ENCODE measurements around the gene RFNG. TPM values are rescaled to one million over a fixed set of nuclear protein-coding genes. Genes with fewer than 3 reads are reported as not detected.

RFNG gene
- total RNA-seq, 6 experiments from 2014 or later = 29.9 to 53.3 (median 43.7) TPM

GRCh38 chr17:82009413-82009812 is 42.2 kb downstream of the RFNG start:
- intact Hi-C loops (cut with DNase I) = no loop called here
- Histone ChIP-seq H3K27me3 (no peaks in the 10 kb centered on the region), H3K4me3 (no peak overlapping the region), H3K9me3 (no peaks in the 10 kb centered on the region), H3K4me1 (no peaks in the 10 kb centered on the region), H3K27ac (no peak overlapping the region), H3K36me3 (peaks cover 0 to 9% (median 0%) of the 10 kb centered on the region in 4 donors)
- DNase-seq (no peak), ATAC-seq (no peak)
- TF ChIP-seq CTCF (IDR thresholded peaks at IDR 0.05) = no peak
- TF ChIP-seq POLR2A (IDR thresholded peaks at IDR 0.05) = no peak
- WGBS (ENCODE audit: insufficient coverage, low coverage, low lambda C conversion rate, missing lambda C conversion rate) = 62% methylated on average over 5 of the region's 15 CpGs

DNA sequence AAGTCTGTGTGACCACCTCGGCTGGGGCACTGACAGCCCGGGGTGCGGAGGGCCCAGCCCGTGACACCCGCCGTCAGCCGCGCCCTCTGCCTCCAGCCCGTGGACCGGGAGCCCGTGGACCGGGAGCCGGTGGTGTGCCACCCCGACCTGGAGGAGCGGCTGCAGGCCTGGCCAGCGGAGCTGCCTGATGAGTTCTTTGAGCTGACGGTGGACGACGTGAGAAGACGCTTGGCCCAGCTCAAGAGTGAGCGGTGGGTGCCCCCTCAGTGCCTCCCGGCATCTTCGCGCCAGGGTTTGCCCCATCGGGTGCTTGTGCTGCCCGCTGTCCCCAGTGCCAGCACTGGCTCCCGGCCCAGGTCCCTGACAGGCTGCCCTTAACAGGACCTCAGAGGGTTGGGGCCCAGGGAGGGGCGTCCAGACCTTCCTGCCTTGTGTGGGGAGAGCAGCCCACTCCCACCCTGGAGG is 42.6 kb downstream of the RFNG start:
- H3K27me3 ChIP-seq = no peaks in the 10 kb centered on the region
- no peak for TF ChIP-seq POLR2A (IDR thresholded peaks at IDR 0.05)
- no peak for TF ChIP-seq CTCF (IDR thresholded peaks at IDR 0.05)
- no peak overlapping the region for H3K27ac ChIP-seq
- no peak for DNase-seq
- H3K4me1 ChIP-seq = no peaks in the 10 kb centered on the region
- intact Hi-C loops (cut with DNase I) = no loop called here
- H3K36me3 ChIP-seq = peaks cover 0 to 9% (median 0%) of the 10 kb centered on the region in 4 donors
- no CpG with 5 or more reads among the region's 28 CpGs for WGBS (ENCODE audit: insufficient coverage, low coverage, low lambda C conversion rate, missing lambda C conversion rate)
- H3K9me3 ChIP-seq = no peaks in the 10 kb centered on the region
- ATAC-seq = no peak
- no peak overlapping the region for H3K4me3 ChIP-seq

GRCh38 chr17:82008258-82008940 is 43.2 kb downstream of the RFNG start:
- no peaks in the 10 kb centered on the region for H3K27me3 ChIP-seq
- no peaks in the 10 kb centered on the region for H3K9me3 ChIP-seq
- peaks cover 0 to 9% (median 0%) of the 10 kb centered on the region in 4 donors for H3K36me3 ChIP-seq
- H3K4me1 ChIP-seq = no peaks in the 10 kb centered on the region
- no peak overlapping the region for H3K27ac ChIP-seq
- ATAC-seq = no peak
- no CpG with 5 or more reads among the region's 26 CpGs for WGBS (ENCODE audit: insufficient coverage, low coverage, low lambda C conversion rate, missing lambda C conversion rate)
- TF ChIP-seq CTCF (IDR thresholded peaks at IDR 0.05) (no peak), POLR2A (IDR thresholded peaks at IDR 0.05) (no peak)
- no peak overlapping the region for H3K4me3 ChIP-seq
- intact Hi-C loops (cut with DNase I) = no loop called here
- no peak for DNase-seq

DNA sequence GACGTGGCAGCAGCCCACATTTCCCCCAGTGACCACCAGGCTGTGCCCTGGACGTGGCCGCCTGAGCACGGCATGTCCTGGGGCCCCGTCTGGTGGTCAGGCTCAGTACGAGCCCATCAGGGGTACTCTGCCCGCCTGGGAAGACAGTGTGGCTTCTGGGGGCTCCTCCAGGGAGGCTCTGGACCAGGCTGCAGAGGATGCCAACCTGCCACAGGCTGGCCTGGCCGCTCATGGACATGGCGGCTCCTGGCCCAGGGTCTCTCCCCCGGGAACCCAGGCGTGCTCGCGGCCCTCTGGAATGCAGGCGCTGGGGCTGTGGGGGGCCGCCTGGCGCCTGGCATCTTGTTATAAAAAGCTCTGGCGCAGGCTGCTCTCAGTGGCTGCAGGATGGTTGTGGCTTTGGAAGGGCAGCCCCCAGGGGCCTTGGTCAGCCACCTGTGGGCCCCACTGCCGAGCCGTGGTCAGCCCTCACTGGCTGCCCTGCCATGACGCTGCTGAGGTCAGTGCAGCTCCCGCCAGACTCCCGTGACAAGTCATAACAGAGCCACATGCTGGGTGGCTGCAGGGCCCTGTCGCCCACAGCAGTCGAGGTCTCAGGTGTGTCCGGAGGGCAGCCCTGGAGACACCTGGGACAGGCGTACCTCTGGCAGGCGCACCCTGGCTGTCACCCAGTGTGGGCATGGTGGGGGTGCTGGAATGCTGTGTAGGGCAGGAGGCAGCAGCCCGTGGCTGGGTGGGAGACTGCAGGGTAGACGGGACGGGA is 43.9 kb downstream of the RFNG start:
- intact Hi-C loops (cut with DNase I) = no loop called here
- H3K36me3 ChIP-seq = peaks cover 0 to 9% (median 0%) of the 10 kb centered on the region in 4 donors
- H3K4me1 ChIP-seq = no peaks in the 10 kb centered on the region
- H3K27me3 ChIP-seq = no peaks in the 10 kb centered on the region
- TF ChIP-seq CTCF (IDR thresholded peaks at IDR 0.05) (no peak), POLR2A (IDR thresholded peaks at IDR 0.05) (no peak)
- DNase-seq (no peak), ATAC-seq (no peak)
- no peak overlapping the region for H3K27ac ChIP-seq
- no peak overlapping the region for H3K4me3 ChIP-seq
- H3K9me3 ChIP-seq = no peaks in the 10 kb centered on the region
- whole genome bisulfite sequencing (ENCODE audit: insufficient coverage, low coverage, low lambda C conversion rate, missing lambda C conversion rate) = 60% methylated on average over 1 of the region's 30 CpGs

Data from right lobe of liver (tissue), 6 donors.